NCI-H345 (cell line): ENCODE data around the gene EOLA2.
"Not testable (repeated sequence)": the region's sequence is repeated elsewhere in the genome, so short reads cannot be mapped to it uniquely, and the experiment has no call there.

Source experiments
- DNase-seq: peaks from one replicate; lab custom pipeline; 2025; lab: John Stamatoyannopoulos, UW

EOLA2 gene

DNA sequence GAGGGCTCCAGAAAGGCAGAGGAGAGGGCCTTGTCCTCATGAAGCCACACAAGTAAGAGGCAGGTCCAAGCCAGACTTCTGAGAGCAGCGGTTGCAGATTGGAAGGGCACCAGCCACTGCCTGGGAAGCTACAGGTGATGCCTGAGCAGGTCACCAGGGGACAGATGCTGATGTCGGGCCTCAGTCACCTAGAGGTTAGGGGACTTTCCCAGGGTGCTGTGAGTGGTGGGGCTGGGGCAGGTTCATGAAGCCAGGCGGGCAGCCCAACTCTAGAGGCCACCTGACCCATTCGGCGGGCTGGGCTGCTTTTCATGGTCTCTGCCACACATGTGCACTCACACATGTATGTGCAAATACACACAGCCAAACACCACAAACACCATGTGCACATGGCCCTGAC, 5.3 kb downstream of the EOLA2 start:
- DNase-seq: not testable (repeated sequence)

DNA sequence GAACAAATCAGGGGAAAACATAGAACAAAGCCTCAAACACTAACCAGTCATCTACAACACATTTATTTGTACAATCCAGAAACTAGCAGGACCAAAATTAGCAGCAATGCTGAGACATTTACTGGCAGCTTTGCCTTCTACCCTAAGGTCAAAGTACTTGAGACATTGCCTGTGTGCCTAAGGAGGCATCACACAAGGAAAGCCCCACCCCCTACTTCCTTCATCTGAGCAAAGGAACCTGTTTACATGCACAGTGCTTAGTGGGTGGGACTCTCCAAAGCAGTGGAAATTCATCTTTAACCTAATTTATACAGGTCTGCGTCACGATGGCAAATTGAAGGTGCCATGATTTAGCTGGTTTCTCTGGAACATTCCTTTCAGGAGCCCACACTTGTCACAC, 6.1 kb downstream of the EOLA2 start:
- DNase-seq: not testable (repeated sequence)

DNA sequence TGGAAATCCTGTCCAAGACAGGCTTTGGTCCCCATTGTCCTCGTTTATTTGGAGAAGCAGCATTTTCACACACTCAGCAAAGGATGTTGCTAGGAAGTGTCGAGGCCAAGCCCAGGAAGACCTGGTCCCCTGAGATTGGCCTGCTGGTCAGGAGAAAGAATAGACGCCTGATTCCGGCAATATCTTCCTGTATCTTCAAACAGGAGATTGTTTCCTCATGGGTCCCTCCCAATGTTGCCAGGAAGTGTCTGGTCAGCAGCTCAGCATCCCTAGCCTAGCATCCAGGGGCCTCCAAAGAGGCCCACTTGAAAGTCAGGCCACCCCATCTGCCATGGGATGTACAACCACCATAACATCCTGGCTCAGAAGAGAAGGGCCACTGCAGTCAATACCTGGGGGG, 6.9 kb downstream of the EOLA2 start:
- not testable (repeated sequence) for DNase-seq

DNA sequence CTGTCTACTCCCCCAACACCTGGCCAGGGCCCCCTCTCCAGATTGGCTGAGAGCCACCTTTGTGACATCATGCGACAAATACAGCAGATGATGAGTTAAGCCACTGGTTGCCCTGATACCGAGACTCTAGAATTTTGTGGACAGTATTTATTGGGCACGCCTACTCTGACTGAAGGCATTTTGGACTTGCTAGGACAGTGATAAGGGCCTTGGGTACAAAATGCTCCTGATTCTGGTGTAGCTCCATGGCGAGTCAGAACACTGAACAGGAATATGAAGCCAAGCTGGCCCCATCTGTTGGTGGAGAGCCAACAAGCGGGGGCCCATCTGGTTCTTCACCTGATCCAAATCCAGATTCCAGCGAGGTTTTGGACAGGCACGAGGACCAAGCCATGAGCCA, 8.9 kb downstream of the EOLA2 start, which contains the start of gene HSFX4:
Gene HSFX4, plus strand, starts transcription at position 174 of the 400 bp plus-strand sequence. Its CDS starts 72 bp downstream, at position 246.
- DNase-seq: not testable (repeated sequence)

DNA sequence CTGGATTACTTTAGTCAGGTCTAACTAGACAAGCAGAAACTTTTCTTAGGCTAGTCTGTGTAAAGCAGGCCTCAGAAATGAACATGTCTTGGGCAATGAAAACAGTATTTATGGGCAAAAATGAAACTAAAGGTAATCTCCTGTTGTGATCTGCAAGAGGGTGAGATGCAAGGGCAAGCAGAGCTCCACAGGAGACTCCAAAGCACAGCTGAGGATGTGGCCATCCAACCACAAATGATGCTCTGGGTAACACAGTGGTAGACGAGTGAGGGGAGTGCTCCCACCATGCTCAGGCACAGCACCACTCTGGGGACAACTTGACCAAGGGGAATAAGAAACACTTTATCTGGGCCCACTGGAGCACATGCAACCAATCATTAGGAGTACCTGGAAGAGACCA, 9.7 kb downstream of the EOLA2 start:
- not testable (repeated sequence) for DNase-seq

DNA sequence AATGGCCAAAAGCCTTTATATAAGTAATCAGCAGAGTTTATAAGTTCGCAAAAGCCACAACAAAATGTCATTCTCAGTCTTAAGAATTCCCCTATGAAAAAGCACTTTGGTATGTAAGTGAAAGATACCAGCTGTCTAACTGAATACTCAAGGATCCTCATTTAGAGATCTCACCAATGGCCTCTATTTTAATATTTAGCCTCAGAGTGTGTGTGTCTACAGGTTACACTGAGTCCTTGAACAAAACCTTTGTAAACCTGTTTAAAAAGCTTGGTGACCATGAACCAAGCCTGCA, 10.4 kb downstream of the EOLA2 start:
- DNase-seq: not testable (repeated sequence)

DNA sequence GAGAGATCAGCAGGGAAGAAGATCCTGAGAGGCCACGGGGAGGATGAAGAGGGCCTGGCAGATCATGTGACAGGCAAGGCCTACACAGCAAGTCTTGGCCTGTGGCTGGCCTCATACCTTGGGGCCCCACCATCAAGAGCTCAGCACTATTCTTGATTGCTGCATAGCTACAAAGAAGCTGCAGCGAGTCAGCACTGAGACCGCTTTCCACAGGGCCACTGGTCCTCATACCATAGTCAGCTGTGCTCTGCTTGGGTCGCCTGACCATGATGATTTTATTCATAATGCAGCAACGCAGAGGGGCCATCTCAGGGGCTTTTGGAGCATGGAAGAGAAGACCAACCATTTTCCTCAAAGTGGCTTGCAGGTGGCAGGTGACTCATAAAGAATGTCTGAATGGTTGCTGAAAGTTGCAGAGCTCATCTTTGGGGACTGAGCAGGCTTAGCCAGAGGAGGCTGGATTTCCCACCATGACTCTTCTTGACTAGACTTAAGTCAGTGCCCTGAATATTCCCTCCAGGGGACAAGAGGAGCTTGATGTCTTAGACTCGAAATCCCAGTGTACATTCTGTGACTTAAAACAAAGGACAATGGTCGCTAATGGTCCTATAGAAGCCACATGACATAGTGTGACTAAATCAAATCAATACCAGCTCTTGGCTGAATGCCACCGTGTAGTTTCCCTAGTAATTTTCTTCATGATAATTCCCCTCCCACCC, 10.9 kb downstream of the EOLA2 start:
- not testable (repeated sequence) for DNase-seq

DNA sequence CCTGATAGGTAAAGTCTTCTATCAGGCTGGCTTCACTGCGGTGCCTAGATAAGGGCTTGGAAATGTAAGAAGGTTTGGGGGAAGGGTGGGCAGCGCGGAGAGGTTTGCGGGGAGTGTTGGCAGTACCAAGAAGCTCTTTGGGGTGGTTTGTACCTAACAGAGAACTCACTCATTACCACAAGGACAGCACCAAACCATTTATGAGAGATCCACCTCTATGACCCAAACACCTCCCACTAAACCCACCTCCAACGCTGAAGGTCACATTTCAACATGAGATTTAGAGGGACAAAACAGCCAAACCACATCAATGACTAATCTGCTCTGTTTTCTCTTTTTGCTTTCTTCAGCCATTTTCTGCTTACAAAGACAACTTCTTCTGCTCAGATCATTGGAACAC, 13.9 kb downstream of the EOLA2 start:
- DNase-seq: not testable (repeated sequence)

DNA sequence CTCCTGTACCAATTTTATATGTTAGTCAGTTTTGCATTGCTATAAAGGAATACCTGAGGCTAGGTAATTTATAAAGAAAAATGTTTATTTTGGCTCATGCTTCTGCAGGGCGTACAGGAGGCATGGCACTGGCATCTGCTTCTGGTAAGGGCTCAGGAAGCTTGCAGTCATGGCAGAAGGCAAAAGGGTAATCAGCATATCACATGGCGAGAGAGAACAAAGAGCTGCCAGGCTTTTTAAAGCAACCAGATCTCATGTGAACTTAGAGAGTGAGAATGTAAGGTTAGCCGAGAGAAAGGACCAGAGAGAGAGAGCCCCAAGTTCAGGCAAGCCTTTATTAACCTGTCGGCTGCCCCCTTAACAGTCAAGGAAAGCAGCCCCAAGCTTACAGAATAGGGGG, 14.5 kb downstream of the EOLA2 start:
- DNase-seq: not testable (repeated sequence)

DNA sequence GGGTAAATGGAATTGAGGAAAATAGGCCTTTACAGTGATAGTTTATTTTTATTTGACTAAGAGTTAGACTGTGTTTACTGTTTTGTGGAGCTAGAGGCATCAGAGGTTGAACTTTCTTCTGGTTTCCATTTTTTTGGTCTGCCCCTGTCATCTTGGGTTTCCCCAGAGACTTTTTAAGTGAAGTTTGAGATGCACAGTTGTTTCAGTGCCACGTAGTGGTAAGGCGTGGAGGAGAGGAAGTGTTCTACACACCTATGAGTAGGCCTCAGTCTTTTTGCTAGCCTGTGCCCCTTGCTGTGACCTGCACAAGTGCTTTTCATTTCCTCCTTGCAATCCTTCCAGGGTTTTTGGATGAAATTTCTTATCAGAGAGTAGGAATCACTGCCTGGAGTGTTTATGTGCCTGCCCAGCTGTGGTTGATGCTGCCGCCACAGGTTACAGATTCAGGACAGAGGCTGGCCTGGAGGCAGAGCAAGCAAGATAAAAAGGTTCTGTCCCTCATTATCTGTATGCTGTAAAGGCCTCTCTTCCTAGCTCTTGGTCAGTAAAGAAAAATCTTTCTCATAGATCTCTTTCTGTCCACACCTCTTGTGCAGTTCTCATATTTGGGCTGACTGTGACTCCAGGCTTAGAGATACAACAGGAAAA, 21.4 kb downstream of the EOLA2 start:
- DNase-seq: no peak

DNA sequence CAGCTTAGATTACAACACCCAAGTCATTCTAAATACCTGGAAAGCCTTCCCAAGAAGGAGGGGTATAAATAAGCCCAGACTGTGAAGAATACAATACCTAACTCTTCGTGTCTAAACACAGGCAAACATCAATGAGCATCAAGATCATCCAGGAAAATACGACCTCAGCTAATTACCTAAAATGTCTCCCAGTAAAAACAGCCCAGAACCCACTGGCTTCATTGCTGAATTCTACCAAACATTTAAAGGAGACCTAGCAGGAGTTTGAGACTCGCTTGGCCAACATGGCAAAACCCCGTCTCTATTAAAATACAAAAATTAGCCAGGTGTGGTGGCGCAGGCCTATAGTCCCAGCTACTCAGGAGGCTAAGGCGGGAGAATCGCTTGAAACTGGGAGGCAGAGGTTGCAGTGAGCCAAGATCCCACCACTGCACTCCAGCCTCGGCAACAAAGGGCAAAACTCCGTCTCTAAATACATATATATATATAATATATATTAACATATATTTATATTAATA, 28.1 kb downstream of the EOLA2 start:
- no peak for DNase-seq

DNA sequence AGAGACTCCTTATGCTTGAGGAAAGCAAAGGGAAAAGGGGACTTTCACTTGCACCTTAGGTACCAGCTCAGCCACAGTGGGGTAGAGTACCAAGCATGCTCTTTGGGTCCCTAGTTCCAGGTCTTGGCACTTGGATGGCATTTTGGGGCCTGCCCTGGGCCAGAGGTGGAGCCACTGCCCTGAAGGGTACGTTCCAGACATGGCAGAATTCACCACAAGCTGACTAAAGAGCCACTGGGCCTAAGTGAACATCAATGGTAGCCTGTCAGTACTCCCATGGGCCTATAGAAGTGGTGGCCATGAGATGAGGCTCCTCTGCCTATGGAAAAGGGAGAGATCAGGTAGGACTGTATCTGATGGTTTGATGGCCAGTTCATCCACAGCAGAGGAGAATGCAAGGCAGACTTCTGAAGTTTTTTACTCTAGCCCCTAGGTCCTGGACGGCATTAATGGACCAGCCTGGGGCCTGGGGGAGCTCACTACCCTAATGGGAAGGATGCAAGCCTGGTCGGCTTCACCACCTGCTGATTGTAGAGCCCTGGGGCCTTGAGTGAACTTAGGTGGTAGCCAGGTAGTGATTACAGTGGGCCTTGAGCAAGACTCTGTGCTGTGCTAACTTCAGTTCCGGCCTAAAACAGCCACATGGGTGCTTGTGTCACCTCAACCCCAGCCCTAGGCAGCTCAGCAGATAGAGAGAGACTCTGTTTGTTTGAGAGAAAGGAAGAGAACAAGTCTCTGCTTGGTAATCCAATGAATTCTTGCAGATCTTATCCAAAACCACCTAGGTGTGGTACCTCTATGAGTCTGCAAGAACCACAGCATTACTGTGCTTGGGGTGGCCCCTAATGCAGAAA, 28.7 kb downstream of the EOLA2 start:
- no peak for DNase-seq

DNA sequence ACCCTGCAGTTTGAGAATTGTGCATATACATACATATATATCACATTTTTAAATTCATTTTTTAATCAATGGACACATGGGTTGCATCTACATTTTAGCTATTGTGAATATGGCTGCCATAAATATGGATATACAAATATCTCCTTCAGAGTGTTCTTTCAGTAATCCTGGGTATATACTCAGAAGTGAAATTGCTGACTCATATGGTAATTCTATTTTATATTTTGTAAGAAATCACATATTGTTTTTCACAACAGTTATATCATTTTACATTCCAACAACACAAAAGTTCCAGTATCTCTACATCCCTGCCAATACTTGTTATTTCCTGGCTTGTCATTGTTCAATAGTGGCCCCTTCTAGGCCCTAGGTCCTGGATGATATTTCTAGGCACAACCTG, 29.6 kb downstream of the EOLA2 start:
- no peak for DNase-seq

DNA sequence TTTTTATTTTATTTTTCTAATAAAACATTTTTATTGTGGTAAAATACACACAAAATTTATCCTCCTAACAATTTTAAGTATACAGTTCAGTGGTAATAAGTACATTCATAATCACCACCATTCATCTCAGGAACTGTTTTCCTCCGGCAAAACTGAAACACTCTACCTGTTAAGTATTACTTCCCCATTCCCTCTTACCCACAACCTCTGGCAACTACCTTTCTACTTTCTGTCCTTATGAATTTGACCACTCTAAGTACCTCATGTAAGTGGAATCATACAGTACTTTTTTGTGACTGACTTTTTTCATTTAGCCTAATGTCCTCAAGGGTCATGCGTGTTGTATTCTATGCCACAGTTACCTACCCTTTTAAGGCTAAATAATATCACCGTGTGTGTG, 30.0 kb downstream of the EOLA2 start:
- DNase-seq: no peak

DNA sequence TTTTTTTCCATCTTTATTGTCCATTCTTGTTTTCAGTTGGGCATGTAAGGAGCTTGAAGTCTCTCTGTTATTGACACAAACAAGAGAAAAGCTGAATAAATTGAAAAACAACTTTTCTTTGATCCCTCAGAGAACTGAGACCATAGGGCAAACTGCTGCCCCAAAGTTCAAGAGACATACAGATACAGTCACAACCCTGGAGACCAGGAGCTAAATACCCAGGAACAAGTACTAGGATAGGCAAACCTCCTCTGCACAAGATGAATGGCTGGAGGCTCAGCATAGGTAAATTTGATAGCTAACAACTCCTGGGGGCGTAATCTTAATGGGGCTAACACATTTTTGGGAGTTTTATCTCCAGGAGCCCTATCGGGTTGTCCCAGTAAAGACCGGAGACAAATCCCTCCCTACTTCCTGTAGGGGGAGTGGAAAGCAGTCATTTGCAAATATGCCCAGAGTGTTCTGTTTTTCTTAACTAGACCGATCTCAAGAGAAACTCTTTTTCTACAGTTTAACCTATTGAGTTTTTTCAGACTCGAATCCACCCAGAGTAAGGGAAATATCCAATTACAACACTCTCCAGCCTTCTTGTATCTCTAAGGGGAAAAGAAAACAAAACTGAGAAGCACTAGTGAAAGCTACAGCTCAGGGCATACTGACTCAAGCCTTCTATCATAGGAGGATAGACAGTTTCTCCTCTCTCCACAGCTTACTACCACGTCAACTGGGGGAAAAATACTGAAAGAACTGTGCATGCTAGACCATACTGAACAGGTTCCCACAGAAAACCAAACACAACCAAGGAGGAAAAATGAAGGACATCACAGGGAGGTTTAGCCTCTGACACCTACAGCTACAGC, 34.2 kb downstream of the EOLA2 start:
- no peak for DNase-seq

DNA sequence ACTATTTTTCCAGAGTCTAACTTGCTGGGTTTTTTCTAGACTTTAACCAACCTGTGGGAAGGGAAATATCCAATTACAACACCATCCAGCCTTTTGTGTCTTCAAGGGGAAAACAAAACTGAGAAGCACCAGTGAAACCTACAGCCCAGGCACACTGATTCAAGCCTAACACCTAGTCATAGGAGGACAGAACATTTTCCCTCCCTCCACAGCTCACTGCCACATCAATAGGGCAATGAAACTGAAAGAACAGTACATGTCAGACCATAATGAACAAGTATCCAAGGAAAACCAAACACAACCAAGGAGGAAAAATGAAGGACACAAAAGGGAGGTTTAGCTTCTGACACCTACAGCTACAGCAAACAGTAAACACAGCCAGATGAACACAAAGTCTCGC, 39.7 kb downstream of the EOLA2 start:
- DNase-seq: no peak

DNA sequence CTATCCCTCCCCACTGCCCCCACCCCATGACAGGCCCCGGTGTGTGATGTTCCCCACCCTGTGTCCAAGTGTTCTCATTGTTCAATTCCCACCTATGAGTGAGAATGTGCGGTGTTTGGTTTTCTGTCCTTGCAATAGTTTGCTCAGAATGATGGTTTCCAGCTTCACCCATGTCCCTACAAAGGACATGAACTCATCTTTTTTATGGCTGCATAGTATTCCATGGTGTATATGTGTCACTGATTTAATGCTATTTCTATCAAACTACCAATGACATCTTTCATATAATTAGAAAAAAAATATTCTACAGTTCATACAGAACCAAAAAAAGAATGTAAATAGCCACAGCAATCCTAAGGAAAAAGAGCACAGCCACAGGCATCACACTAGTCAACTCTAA, 47.5 kb downstream of the EOLA2 start:
- not testable (repeated sequence) for DNase-seq
